Forelimb muscle (tissue), 1 donor: ENCODE measurements around the gene AKAP1. TPM values are rescaled to one million over a fixed set of nuclear protein-coding genes. Genes with fewer than 3 reads are reported as not detected.

ENCODE experiments used
- DNase-seq: peaks from one replicate; pipeline ENCODE4 v3.0.0-alpha.2; 2013; ENCODE audit warnings: low read depth
- polyA plus RNA-seq: library from polyadenylated mRNA; unstranded; fragments of 120-200 nt; gene quantifications from one replicate; pipeline ENCODE4 v1.2.1, GENCODE V29; 2013; ENCODE audit not compliant: insufficient read length

AKAP1 gene
- polyA plus RNA-seq, 1 donor = 86.3 TPM

GRCh38 chr17:57105591-57105990, 20.5 kb downstream of the AKAP1 start:
- no peak for DNase-seq

DNA sequence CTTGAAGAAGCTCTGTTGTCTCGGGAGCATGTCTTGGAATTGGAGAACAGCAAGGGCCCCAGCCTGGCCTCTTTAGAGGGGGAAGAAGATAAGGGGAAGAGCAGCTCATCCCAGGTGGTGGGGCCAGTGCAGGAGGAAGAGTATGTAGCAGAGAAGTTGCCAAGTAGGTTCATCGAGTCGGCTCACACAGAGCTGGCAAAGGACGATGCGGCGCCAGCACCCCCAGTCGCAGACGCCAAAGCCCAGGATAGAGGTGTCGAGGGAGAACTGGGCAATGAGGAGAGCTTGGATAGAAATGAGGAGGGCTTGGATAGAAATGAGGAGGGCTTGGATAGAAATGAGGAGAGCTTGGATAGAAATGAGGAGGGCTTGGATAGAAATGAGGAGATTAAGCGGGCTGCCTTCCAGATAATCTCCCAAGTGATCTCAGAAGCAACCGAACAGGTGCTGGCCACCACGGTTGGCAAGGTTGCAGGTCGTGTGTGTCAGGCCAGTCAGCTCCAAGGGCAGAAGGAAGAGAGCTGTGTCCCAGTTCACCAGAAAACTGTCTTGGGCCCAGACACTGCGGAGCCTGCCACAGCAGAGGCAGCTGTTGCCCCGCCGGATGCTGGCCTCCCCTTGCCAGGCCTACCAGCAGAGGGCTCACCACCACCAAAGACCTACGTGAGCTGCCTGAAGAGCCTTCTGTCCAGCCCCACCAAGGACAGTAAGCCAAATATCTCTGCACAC, 21.2 kb downstream of the AKAP1 start:
- DNase-seq = no peak

- DNase-seq = no peak
Observed at GRCh38 chr17:57106836-57107497, 21.9 kb downstream of the AKAP1 start.

DNA sequence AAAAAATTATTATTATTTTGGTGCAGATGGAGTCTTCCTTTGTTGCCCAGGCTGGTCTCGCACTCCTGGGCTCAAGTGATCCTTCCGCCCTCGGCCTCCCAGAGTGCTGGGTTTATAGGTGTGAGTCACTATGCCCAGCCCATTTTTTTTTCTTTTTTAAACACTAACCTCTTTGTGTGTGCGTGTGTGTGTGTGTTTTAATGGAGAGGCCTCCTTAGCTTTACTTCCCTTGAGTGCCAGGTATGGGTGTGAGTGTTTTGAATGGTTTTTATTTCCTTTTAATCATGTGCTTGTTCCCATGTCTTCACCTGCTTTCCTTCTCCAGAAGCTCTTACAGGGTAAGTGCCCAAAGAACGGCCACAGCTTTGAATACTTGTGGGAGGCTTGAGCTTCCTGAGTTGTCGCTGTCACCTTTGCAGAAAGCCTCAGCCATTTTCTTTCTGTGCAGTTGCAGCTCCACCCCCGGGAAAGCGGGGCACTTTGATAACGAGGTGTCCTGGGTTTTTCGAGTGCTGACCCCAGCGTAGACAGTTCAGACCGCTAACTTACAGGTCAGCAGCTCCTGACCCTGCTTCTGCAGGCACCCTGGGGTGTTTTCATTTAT, 22.6 kb downstream of the AKAP1 start:
- no peak for DNase-seq

- DNase-seq = no peak
Observed at GRCh38 chr17:57108671-57109392, 23.8 kb downstream of the AKAP1 start.

DNA sequence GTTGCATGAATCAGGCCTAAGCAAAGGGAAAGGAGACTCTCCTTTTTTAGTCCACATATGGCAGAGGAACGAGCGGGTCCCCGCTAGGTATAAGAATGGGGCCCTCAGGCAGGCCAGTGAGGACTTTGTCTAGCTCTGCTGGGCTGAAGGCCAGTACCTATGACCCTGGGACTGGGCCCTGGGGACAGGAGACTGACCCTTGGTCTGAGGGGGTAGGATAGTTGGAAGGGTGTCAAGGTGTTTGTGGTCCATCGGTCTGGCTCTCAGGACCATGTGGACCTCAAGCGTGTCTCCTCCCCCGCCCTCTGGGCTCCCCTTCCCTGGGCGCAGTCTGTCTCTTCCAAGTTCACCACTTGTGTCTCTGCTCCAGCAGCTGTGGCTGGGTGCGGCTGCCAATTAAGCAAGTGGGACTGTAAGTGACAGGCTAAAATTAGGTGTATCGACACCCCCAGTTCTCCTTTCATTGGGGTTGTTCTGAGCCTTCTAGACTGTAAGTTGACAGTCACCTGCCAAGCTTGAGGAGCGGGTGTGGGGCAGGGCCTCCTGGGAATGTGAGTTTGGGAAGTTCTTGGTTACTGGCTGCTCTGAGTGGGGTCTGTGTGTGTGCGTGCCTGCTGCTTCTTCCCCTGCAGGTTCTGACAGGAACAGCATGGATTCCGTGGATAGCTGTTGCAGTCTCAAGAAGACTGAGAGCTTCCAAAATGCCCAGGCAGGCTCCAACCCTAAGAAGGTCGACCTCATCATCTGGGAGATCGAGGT, 24.5 kb downstream of the AKAP1 start:
- DNase-seq = no peak

GRCh38 chr17:57110152-57110542, 25.1 kb downstream of the AKAP1 start:
- DNase-seq = peak; percentile 58

DNA sequence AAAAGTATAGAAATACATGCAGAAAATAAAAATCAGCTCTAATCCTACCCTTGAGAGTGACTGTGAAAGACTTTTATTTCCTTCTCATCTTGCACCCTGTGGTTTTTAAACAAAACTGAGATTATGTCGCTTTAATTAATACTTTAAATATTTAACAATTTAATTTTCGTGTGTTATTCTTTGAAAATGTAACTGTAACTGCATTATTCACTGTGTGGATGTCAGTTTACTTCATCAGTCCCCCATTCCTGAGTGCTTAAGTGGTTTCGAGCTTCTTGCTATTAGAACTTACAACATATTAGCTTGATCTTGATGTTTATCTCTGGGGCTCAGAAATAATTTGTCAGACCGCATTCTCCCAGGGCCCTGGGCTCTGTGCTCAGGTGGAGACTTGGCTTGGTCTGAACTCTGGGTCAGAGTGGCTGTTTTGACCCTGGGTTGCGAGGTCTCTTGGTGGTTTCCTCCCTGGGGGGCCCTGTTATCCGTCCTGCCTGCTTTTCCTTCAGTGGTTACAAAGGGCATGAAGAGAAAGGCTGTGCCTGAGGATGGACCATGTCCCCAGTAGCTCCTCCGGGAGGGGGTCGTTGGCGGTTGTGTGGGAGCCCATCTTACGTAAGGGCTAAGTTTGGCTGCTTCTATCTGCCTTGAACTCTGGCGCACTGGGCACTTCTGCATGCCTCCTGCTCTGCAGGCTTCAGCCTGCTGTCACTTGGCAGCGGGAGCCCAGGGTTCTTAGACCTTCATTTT, 25.7 kb downstream of the AKAP1 start:
- no peak for DNase-seq

DNA sequence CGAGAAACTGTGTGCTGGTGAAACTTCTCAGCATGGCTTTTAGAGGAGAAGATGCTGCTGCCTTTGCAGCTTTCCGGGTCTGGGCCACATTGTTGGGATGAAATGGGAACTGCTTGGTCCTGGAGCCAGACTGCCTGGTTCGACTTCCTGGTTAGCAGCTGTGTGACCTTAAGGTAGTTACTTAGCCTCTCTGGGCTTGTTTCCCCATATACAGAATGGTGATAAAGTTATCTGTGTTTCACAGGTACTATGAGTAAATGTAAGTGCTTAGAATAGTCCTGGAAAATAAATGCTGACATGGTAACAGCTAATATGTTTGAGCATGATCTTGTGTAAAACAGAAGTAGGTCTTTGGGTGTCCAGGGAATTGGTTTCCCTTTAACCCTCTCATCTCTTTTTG, 26.3 kb downstream of the AKAP1 start:
- DNase-seq = no peak

GRCh38 chr17:57113011-57113410, 28.0 kb downstream of the AKAP1 start:
- no peak for DNase-seq

DNA sequence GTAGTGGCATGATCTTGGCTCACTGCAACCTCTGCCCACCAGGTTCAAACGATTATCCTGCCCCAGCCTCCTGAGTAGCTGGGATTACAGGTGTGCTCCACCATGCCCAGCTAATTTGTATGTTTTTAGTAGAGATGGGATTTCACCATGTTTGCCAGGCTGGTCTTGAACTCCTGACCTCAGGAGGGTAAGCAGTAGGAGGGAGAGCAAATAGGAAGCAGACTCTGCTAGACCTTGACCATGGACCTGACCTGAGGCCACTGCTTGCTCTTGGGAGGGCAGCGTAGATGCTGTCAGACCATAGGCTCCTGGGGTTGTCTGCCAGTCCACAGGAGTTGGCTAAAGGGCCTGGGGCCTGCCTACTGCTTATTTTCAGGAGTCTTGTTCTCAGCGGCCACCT, 28.6 kb downstream of the AKAP1 start:
- no peak for DNase-seq

GRCh38 chr17:57114085-57114673, 29.1 kb downstream of the AKAP1 start:
- DNase-seq = no peak

DNA sequence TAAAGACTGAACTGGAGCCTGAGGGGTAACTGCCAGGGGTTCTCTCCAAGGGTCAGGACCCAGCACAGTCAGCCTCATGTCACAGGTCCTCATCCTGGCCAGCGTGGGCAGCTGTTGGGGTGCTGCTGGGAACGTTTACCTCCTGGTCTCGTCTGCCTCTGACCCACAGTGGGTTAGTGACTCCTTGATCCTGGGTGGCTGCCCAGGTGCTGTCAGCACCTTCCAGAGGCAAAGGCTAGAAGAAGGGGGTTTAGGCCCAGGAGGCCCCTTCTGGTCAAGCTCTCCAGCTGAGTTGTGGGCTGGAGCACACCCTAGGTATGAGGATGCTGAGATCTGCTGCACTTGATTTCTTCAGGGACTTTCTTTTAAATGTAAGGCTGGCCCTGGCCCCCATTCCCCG, 30.3 kb downstream of the AKAP1 start:
- DNase-seq = no peak

DNA sequence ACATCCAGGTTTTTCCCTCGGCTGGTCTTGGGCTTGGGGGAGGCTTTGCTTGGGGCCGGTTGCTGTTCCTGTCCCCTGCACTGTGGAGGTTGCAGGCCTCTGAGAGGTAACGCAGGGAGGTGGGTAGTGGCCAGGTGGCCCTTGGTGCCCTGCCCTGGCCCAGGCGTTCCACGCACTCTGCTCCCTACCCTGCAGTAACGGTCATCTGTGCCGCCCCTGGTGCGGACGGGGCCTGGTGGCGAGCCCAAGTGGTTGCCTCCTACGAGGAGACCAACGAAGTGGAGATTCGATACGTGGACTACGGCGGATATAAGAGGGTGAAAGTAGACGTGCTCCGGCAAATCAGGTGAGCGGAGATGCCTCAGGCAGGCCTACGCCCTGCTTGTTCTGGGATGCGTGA, 30.9 kb downstream of the AKAP1 start:
- no peak for DNase-seq

DNA sequence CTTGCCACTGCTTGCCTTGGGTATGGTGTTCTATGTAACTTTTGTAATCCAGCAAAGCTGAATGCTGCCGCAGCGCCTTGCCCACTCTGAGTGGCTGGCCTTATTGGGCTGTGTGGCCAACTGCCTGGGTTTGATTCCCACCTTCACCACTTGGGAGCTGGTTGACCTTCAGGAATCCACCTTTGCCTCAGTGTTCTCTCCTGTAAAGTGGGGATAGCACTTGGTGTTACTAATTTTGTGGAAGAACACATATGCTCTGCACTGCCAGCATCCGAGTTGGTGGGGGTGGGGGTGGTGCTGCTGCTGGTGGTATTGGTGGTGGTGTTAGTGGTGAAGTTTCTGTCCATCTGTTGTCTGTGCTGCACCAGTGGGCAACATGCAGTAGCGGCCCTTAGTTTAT, 32.8 kb downstream of the AKAP1 start:
- DNase-seq = no peak

GRCh38 chr17:57120814-57121213, 35.8 kb downstream of the AKAP1 start:
- DNase-seq = no peak

GRCh38 chr17:57121308-57122042, 36.4 kb downstream of the AKAP1 start:
- no peak for DNase-seq

DNA sequence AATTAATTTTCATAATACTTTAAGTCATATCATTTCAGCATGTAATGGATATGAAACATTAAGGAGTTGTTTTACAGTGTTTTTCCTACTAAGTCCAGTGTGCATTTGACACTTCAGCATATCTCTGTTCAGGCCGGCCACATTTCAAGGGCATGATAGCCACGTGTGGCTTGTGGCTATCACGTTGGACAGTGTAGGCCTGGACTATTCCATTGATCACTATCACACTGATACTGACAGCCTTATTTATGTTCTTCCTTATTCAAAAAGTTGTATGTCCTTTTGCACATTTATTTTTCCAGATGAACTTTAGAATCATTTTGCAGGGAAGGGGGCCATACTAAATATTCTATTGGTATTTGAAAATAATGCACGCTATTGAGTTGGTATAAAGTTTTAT, 39.0 kb downstream of the AKAP1 start:
- no peak for DNase-seq

- DNase-seq = no peak
Observed at GRCh38 chr17:57125406-57125805, 40.4 kb downstream of the AKAP1 start.

GRCh38 chr17:57125866-57126265, 40.8 kb downstream of the AKAP1 start:
- DNase-seq = no peak
